Measurements from ENCODE around the gene CHST7. TPM values are rescaled to one million over a fixed set of nuclear protein-coding genes. Genes with fewer than 3 reads are reported as not detected.
A peak's percentile ranks its signal among the peaks of the same experiment; 100 is the strongest.

CHST7 gene
- total and polyA plus RNA-seq, 10 of the 15 experiments (the other 5 are each of a cell fraction or from before 2014, with no cell fraction given): 0.58 to 11.0 (median 5.4) TPM

DNA sequence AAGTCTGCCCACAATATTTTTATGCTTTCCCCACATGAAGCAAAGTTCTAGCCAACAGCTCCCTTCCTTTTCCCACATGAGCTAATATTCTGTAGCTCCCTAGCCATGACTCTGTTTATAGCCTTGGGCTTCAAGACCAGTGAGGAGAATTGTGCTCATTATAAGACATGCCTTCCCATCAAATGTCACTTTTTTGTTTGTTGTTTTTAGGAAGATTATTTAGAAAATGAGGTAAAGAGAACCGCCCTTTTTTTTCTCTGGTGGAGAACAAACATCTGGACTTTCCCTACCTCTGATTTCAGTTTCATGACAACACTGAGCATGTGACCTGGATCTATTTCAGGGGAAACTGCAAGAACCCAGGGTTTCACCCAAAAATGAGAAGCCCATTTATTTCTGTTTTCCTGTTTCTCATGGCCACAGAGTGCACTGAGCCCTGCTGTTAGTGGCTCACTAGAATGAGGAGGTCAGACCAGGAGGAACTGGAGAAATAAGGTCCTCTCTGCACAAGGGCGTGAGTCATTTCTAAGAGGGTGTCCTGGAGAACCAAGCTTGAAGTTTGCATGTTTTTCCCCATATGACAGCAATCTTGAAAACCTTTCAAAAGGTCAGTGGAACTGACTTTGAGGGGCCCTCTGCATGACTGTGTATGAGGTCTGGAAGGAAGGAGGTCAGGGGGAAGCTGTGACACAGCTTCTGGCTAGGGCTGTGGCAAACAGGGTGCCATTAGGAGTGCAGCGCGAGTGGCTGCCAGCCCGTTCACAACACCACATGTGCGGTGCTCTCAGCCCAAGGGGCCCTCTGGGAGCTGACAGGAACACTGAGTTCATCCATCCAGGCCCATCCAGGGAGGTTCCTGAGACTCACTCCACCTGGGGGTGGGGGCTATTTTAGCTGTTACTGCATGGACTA, 55.2 kb downstream of the CHST7 start (continued):
- TF ChIP-seq, protein P1, sequence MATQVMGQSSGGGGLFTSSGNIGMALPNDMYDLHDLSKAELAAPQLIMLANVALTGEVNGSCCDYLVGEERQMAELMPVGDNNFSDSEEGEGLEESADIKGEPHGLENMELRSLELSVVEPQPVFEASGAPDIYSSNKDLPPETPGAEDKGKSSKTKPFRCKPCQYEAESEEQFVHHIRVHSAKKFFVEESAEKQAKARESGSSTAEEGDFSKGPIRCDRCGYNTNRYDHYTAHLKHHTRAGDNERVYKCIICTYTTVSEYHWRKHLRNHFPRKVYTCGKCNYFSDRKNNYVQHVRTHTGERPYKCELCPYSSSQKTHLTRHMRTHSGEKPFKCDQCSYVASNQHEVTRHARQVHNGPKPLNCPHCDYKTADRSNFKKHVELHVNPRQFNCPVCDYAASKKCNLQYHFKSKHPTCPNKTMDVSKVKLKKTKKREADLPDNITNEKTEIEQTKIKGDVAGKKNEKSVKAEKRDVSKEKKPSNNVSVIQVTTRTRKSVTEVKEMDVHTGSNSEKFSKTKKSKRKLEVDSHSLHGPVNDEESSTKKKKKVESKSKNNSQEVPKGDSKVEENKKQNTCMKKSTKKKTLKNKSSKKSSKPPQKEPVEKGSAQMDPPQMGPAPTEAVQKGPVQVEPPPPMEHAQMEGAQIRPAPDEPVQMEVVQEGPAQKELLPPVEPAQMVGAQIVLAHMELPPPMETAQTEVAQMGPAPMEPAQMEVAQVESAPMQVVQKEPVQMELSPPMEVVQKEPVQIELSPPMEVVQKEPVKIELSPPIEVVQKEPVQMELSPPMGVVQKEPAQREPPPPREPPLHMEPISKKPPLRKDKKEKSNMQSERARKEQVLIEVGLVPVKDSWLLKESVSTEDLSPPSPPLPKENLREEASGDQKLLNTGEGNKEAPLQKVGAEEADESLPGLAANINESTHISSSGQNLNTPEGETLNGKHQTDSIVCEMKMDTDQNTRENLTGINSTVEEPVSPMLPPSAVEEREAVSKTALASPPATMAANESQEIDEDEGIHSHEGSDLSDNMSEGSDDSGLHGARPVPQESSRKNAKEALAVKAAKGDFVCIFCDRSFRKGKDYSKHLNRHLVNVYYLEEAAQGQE (IDR thresholded peaks at IDR 0.05; ENCODE audit: low read depth, low read length): no peak
- no peak for TF ChIP-seq FOXK2 (IDR thresholded peaks at IDR 0.05)
- no peak for TF ChIP-seq MYC (IDR thresholded peaks at IDR 0.05; ENCODE audit: insufficient read depth, insufficient read length, insufficient replicate concordance, low read length, severe bottlenecking)
- TF ChIP-seq, protein P2, sequence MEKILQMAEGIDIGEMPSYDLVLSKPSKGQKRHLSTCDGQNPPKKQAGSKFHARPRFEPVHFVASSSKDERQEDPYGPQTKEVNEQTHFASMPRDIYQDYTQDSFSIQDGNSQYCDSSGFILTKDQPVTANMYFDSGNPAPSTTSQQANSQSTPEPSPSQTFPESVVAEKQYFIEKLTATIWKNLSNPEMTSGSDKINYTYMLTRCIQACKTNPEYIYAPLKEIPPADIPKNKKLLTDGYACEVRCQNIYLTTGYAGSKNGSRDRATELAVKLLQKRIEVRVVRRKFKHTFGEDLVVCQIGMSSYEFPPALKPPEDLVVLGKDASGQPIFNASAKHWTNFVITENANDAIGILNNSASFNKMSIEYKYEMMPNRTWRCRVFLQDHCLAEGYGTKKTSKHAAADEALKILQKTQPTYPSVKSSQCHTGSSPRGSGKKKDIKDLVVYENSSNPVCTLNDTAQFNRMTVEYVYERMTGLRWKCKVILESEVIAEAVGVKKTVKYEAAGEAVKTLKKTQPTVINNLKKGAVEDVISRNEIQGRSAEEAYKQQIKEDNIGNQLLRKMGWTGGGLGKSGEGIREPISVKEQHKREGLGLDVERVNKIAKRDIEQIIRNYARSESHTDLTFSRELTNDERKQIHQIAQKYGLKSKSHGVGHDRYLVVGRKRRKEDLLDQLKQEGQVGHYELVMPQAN (conservative IDR thresholded peaks at IDR 0.05): no peak
- no peak for TF ChIP-seq NFYA (IDR thresholded peaks at IDR 0.05; ENCODE audit: borderline replicate concordance, low read depth, low read length)
- TF ChIP-seq, protein P3, sequence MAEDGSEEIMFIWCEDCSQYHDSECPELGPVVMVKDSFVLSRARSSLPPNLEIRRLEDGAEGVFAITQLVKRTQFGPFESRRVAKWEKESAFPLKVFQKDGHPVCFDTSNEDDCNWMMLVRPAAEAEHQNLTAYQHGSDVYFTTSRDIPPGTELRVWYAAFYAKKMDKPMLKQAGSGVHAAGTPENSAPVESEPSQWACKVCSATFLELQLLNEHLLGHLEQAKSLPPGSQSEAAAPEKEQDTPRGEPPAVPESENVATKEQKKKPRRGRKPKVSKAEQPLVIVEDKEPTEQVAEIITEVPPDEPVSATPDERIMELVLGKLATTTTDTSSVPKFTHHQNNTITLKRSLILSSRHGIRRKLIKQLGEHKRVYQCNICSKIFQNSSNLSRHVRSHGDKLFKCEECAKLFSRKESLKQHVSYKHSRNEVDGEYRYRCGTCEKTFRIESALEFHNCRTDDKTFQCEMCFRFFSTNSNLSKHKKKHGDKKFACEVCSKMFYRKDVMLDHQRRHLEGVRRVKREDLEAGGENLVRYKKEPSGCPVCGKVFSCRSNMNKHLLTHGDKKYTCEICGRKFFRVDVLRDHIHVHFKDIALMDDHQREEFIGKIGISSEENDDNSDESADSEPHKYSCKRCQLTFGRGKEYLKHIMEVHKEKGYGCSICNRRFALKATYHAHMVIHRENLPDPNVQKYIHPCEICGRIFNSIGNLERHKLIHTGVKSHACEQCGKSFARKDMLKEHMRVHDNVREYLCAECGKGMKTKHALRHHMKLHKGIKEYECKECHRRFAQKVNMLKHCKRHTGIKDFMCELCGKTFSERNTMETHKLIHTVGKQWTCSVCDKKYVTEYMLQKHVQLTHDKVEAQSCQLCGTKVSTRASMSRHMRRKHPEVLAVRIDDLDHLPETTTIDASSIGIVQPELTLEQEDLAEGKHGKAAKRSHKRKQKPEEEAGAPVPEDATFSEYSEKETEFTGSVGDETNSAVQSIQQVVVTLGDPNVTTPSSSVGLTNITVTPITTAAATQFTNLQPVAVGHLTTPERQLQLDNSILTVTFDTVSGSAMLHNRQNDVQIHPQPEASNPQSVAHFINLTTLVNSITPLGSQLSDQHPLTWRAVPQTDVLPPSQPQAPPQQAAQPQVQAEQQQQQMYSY (CRISPR knock-in tag; IDR thresholded peaks at IDR 0.05): no peak
- TF ChIP-seq, protein P4, sequence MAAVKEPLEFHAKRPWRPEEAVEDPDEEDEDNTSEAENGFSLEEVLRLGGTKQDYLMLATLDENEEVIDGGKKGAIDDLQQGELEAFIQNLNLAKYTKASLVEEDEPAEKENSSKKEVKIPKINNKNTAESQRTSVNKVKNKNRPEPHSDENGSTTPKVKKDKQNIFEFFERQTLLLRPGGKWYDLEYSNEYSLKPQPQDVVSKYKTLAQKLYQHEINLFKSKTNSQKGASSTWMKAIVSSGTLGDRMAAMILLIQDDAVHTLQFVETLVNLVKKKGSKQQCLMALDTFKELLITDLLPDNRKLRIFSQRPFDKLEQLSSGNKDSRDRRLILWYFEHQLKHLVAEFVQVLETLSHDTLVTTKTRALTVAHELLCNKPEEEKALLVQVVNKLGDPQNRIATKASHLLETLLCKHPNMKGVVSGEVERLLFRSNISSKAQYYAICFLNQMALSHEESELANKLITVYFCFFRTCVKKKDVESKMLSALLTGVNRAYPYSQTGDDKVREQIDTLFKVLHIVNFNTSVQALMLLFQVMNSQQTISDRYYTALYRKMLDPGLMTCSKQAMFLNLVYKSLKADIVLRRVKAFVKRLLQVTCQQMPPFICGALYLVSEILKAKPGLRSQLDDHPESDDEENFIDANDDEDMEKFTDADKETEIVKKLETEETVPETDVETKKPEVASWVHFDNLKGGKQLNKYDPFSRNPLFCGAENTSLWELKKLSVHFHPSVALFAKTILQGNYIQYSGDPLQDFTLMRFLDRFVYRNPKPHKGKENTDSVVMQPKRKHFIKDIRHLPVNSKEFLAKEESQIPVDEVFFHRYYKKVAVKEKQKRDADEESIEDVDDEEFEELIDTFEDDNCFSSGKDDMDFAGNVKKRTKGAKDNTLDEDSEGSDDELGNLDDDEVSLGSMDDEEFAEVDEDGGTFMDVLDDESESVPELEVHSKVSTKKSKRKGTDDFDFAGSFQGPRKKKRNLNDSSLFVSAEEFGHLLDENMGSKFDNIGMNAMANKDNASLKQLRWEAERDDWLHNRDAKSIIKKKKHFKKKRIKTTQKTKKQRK (IDR thresholded peaks at IDR 0.05; ENCODE audit: low read depth, low read length): no peak
- no peak for TF ChIP-seq SIX5 (IDR thresholded peaks at IDR 0.05; ENCODE audit: low read depth, low read length, severe bottlenecking)
- TF ChIP-seq YY1 (IDR thresholded peaks at IDR 0.05; ENCODE audit: low read depth, low read length): 0 out of 2 replicates have a peak, but pooled peaks have one; percentile 28
- TF ChIP-seq BRCA1 (IDR thresholded peaks at IDR 0.05; ENCODE audit: low read depth, low read length): no peak
- 0 out of 2 replicates have a peak, but pooled peaks have one; percentile 62 for TF ChIP-seq STAT3 (IDR thresholded peaks at IDR 0.05; ENCODE audit: low read depth, low read length)
- no peak for TF ChIP-seq ZNF274 (IDR thresholded peaks at IDR 0.05; ENCODE audit: insufficient read depth, insufficient read length)
- TF ChIP-seq NFIC (IDR thresholded peaks at IDR 0.05; ENCODE audit: low read depth, low read length): peak; percentile 89
- TF ChIP-seq TAF1 (IDR thresholded peaks at IDR 0.05; ENCODE audit: borderline replicate concordance, low read depth, low read length): no peak
- TF ChIP-seq CREM (IDR thresholded peaks at IDR 0.05; ENCODE audit: low read depth): peak; percentile 75; the same call in 1 of the 2 replicates
- peak; percentile 38; the same call in 1 of the 2 replicates for TF ChIP-seq NBN (IDR thresholded peaks at IDR 0.05)

Measured in GM12878 (cell line).